GM12875 (cell line): ENCODE measurements around the gene OXNAD1.

Experiments used
- H3K4me3 ChIP-seq: one replicate; pipeline ENCODE4 v1.5.1; 2011; ENCODE audit warnings: low read depth, low read length, control low read depth
- TF ChIP-seq, protein P1 (sequence below): IDR thresholded peaks from 2 replicates; pipeline ENCODE4 v1.5.1; 2011; ENCODE audit warnings: low read depth, mild to moderate bottlenecking, control low read depth, inconsistent platforms, low read length, moderate library complexity, borderline replicate concordance; ENCODE audit not compliant: insufficient read depth

The OXNAD1 gene

DNA sequence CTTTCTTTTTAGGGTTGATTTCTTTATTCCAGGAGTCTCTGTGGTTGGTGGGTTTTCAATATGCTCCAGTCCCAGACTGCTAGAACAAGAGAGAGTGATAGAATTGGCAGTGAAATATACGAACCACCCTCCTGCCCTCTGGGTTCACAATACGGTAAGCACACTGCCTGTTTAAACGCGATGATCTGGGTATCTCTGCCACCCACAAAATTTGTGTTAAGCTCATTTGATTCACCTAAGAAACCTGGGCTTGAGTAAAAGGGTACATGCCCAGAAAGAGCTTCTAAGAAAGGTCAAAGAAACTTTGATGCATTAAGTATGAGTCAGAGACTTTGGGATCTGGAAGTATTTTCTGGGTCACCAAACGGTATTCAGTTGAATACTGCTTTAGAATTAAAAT, 29.8 kb downstream of the OXNAD1 start:
- TF ChIP-seq, protein P1, sequence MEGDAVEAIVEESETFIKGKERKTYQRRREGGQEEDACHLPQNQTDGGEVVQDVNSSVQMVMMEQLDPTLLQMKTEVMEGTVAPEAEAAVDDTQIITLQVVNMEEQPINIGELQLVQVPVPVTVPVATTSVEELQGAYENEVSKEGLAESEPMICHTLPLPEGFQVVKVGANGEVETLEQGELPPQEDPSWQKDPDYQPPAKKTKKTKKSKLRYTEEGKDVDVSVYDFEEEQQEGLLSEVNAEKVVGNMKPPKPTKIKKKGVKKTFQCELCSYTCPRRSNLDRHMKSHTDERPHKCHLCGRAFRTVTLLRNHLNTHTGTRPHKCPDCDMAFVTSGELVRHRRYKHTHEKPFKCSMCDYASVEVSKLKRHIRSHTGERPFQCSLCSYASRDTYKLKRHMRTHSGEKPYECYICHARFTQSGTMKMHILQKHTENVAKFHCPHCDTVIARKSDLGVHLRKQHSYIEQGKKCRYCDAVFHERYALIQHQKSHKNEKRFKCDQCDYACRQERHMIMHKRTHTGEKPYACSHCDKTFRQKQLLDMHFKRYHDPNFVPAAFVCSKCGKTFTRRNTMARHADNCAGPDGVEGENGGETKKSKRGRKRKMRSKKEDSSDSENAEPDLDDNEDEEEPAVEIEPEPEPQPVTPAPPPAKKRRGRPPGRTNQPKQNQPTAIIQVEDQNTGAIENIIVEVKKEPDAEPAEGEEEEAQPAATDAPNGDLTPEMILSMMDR = no peak
- no peak overlapping the region for H3K4me3 ChIP-seq

- H3K4me3 ChIP-seq = no peak overlapping the region
- TF ChIP-seq, protein P1 = no peak
Measured at GRCh38 chr3:16295298-16295890, 30.4 kb downstream of the OXNAD1 start.

GRCh38 chr3:16297997-16298885, 33.2 kb downstream of the OXNAD1 start:
- H3K4me3 ChIP-seq = no peak overlapping the region
- TF ChIP-seq, protein P1 = no peak

- no peak overlapping the region for H3K4me3 ChIP-seq
- TF ChIP-seq, protein P1 = no peak
Measured at GRCh38 chr3:16298891-16299290, 33.9 kb downstream of the OXNAD1 start.

GRCh38 chr3:16299746-16300145, 34.7 kb downstream of the OXNAD1 start:
- TF ChIP-seq, protein P1 = no peak
- H3K4me3 ChIP-seq = no peak overlapping the region

DNA sequence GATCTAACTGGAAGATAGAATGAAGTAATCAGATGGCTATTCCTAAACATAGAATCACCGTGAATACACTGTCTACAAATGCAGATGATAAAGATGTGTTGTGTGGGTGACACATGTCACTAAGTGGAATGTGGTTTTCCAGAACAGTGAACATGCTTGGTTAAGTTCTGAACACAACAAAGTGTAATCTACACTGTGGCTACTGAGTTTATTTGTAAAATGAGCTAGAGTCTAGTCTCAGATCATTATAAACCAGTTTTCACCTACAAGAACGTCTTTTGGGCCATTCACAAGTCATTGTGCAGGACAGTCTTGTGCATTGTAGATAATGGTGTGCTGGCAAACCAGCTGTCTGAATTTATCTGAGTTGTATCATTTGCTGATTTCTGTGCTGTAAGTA, 35.3 kb downstream of the OXNAD1 start:
- no peak overlapping the region for H3K4me3 ChIP-seq
- TF ChIP-seq, protein P1 = no peak

GRCh38 chr3:16300881-16301359, 35.9 kb downstream of the OXNAD1 start:
- H3K4me3 ChIP-seq = no peak overlapping the region
- TF ChIP-seq, protein P1 = no peak
